Esophagus muscularis mucosa (tissue), 4 donors: Measurements from ENCODE around the gene PIK3C2G. TPM values are rescaled to one million over a fixed set of nuclear protein-coding genes. Genes with fewer than 3 reads are reported as not detected.

ENCODE experiments used
- DNase-seq: peaks from one replicate; pipeline ENCODE4 v3.0.0-alpha.2; 2017; ENCODE audit errors: extremely low spot score
- H3K27ac ChIP-seq, 4 donors: fragments of 200-600 bp; sonication (generic); replicated peaks in 1 of 4; 1 replicate in 3 of 4; 2 replicates in 1 of 4; pipeline ENCODE4 v1.5.1; 2016 to 2019; ENCODE audit warnings: mild to moderate bottlenecking in 1 of 4
- H3K27me3 ChIP-seq, 4 donors: fragments of 200-600 bp; sonication (generic); one replicate each; pipeline versions ENCODE4 v1.5.1 to v1.6.0; 2016 to 2019
- H3K36me3 ChIP-seq, 4 donors: fragments of 200-600 bp; sonication (generic); one replicate each; pipeline ENCODE4 v1.5.1; 2016 to 2019
- H3K4me1 ChIP-seq, 4 donors: fragments of 200-600 bp; sonication (generic); one replicate each; pipeline ENCODE4 v1.5.1; 2016 to 2019
- H3K4me3 ChIP-seq, 4 donors: fragments of 200-600 bp; sonication (generic); 1 replicate in 2 of 4; 2 replicates in 2 of 4; pipeline ENCODE4 v1.5.1; 2016 to 2019; ENCODE audit warnings: mild to moderate bottlenecking in 4 of 4, moderate library complexity in 1 of 4
- H3K9me3 ChIP-seq, 4 donors: fragments of 200-600 bp; sonication (generic); 1 replicate in 3 of 4; 2 replicates in 1 of 4; pipeline ENCODE4 v1.5.1; 2016 to 2019
- CTCF ChIP-seq, 3 experiments: fragments of 200-600 bp in 2 of 3; fragments of 450-650 bp in 1 of 3; sonication (generic) in 2 of 3; IDR thresholded peaks; one replicate each; pipeline ENCODE4 v1.5.1; 2017 to 2019; ENCODE audit warnings: antibody characterized with exemption in 3 of 3, mild to moderate bottlenecking in 2 of 3, moderate library complexity in 1 of 3
- EP300 ChIP-seq: sonication (generic); formaldehyde crosslinking; IDR thresholded peaks from one replicate; pipeline ENCODE4 v1.6.1; 2017; ENCODE audit warnings: antibody characterized with exemption
- POLR2A ChIP-seq: fragments of 450-650 bp; IDR thresholded peaks from one replicate; pipeline ENCODE4 v1.6.1; 2017; ENCODE audit warnings: antibody characterized with exemption, moderate library complexity, mild to moderate bottlenecking, low read depth
- POLR2AphosphoS5 ChIP-seq, 2 donors: sonication (generic); formaldehyde crosslinking; IDR thresholded peaks; one replicate each; pipeline ENCODE4 v1.6.1; 2017; ENCODE audit warnings: antibody characterized with exemption in 2 of 2
- WGBS: methylation state at CpG from one replicate; pipeline ENCODE4 v1.1.5; 2018; 5-methylcytosine and 5-hydroxymethylcytosine counted together
- intact Hi-C: fragments of 100-400 bp; cut with DNase I; formaldehyde crosslinking; loops from one replicate; pipeline ENCODE4 v1.15.1; 2023
- total RNA-seq, 4 donors: library from RNA; depleted of rRNA; stranded (reverse); fragments of >200 nt; gene quantifications; one replicate each; pipeline versions ENCODE4 v1.1.0 to v1.2.1, GENCODE V29; 2016

The PIK3C2G gene
- total RNA-seq, 4 donors from 2014 or later: 0.06 to 1.2 (median 0.61) TPM

- Histone ChIP-seq H3K4me1 (no peaks in the 10 kb centered on the region), H3K4me3 (no peak overlapping the region), H3K27me3 (no peaks in the 10 kb centered on the region), H3K9me3 (peaks cover 0 to 21% (median 16%) of the 10 kb centered on the region in 4 donors), H3K27ac (no peak overlapping the region), H3K36me3 (no peaks in the 10 kb centered on the region)
- intact Hi-C loops: no loop called here
- 94% methylated on average over 1 of the region's 1 CpG for WGBS
- no peak for TF ChIP-seq EP300
- TF ChIP-seq POLR2A: no peak
- no peak for TF ChIP-seq CTCF (IDR thresholded peaks at IDR 0.05)
- TF ChIP-seq POLR2AphosphoS5 (IDR thresholded peaks at IDR 0.05): no peak
- no peak for DNase-seq
These were observed 36.6 kb downstream of the PIK3C2G start for GRCh38 chr12:18297902-18298301.

GRCh38 chr12:18302809-18303430 lies 41.6 kb downstream of the PIK3C2G start:
- no peak for DNase-seq
- Histone ChIP-seq H3K4me3 (no peak overlapping the region), H3K36me3 (no peaks in the 10 kb centered on the region), H3K27me3 (no peaks in the 10 kb centered on the region), H3K9me3 (peaks cover 0 to 21% (median 16%) of the 10 kb centered on the region in 4 donors), H3K27ac (no peak overlapping the region), H3K4me1 (no peaks in the 10 kb centered on the region)
- intact Hi-C loops: no loop called here
- 94% methylated on average over 5 of the region's 5 CpGs for WGBS
- TF ChIP-seq CTCF (IDR thresholded peaks at IDR 0.05) (no peak), POLR2A (no peak), EP300 (no peak), POLR2AphosphoS5 (IDR thresholded peaks at IDR 0.05) (no peak)

- Histone ChIP-seq H3K36me3 (no peaks in the 10 kb centered on the region), H3K4me1 (no peaks in the 10 kb centered on the region), H3K4me3 (no peak overlapping the region), H3K9me3 (peaks cover 0 to 21% (median 16%) of the 10 kb centered on the region in 4 donors), H3K27ac (no peak overlapping the region), H3K27me3 (no peaks in the 10 kb centered on the region)
- TF ChIP-seq EP300 (no peak), POLR2A (no peak), POLR2AphosphoS5 (IDR thresholded peaks at IDR 0.05) (no peak), CTCF (IDR thresholded peaks at IDR 0.05) (no peak)
- 39% methylated on average over 1 of the region's 1 CpG for WGBS
- intact Hi-C loops: no loop called here
- DNase-seq: no peak
These were observed 43.3 kb downstream of the PIK3C2G start for GRCh38 chr12:18304609-18305008.

- no peaks in the 10 kb centered on the region for H3K27me3 ChIP-seq
- no peak for DNase-seq
- H3K27ac ChIP-seq: no peak overlapping the region
- no peaks in the 10 kb centered on the region for H3K36me3 ChIP-seq
- H3K9me3 ChIP-seq: peaks cover 0 to 10% (median 7%) of the 10 kb centered on the region in 4 donors
- H3K4me1 ChIP-seq: no peaks in the 10 kb centered on the region
- intact Hi-C loops: no loop called here
- TF ChIP-seq POLR2A (no peak), EP300 (no peak), POLR2AphosphoS5 (IDR thresholded peaks at IDR 0.05) (no peak), CTCF (IDR thresholded peaks at IDR 0.05) (no peak)
- no peak overlapping the region for H3K4me3 ChIP-seq
- WGBS: 79% methylated on average over 1 of the region's 1 CpG
These were observed 45.0 kb downstream of the PIK3C2G start for GRCh38 chr12:18306311-18306710.

- intact Hi-C loops: no loop called here
- Histone ChIP-seq H3K4me3 (no peak overlapping the region), H3K36me3 (no peaks in the 10 kb centered on the region), H3K9me3 (no peaks in the 10 kb centered on the region), H3K4me1 (no peaks in the 10 kb centered on the region), H3K27me3 (no peaks in the 10 kb centered on the region), H3K27ac (no peak overlapping the region)
- no peak for DNase-seq
- TF ChIP-seq CTCF (IDR thresholded peaks at IDR 0.05) (no peak), POLR2A (no peak), EP300 (no peak), POLR2AphosphoS5 (IDR thresholded peaks at IDR 0.05) (no peak)
- WGBS: 85% methylated on average over 2 of the region's 2 CpGs
These were observed 52.0 kb downstream of the PIK3C2G start for GRCh38 chr12:18313306-18313705.
